Mesenchymal stem cell (in vitro differentiated cells and primary cell): Measurements from ENCODE around the gene ARHGAP15.
"Not testable (repeated sequence)": the region's sequence is repeated elsewhere in the genome, so short reads cannot be mapped to it uniquely, and the experiment has no call there.

Source experiments
- DNase-seq: peaks from one replicate; pipeline ENCODE4 v3.0.0-alpha.2; 2013
- H2AFZ ChIP-seq: one replicate; pipeline ENCODE4 v1.6.1; 2013; ENCODE audit warnings: low read depth, mild to moderate bottlenecking, control low read depth, inconsistent platforms, low read length, moderate library complexity
- H2AK5ac ChIP-seq: 2 replicates; pipeline ENCODE4 v1.6.1; 2013; ENCODE audit warnings: low read length, moderate library complexity, mild to moderate bottlenecking, inconsistent platforms; ENCODE audit not compliant: severe bottlenecking
- H2BK120ac ChIP-seq: one replicate; pipeline ENCODE4 v1.6.1; 2013; ENCODE audit warnings: low read depth, mild to moderate bottlenecking, inconsistent platforms, low read length, moderate library complexity
- H2BK12ac ChIP-seq, 2 experiments: one replicate each; pipeline ENCODE4 v1.6.1; 2013; ENCODE audit warnings: inconsistent platforms in 2 of 2, low read length in 2 of 2, mild to moderate bottlenecking in 2 of 2, moderate library complexity in 2 of 2, control low read depth in 1 of 2
- H2BK15ac ChIP-seq: one replicate; pipeline ENCODE4 v1.6.1; 2013; ENCODE audit warnings: mild to moderate bottlenecking, low read depth, inconsistent platforms; ENCODE audit not compliant: poor library complexity, severe bottlenecking
- H2BK5ac ChIP-seq: 2 replicates; pipeline ENCODE4 v1.6.1; 2013; ENCODE audit warnings: low read depth, mild to moderate bottlenecking, low read length, control low read depth, inconsistent platforms; ENCODE audit not compliant: poor library complexity, severe bottlenecking
- H3K14ac ChIP-seq, 2 experiments: one replicate each; pipeline ENCODE4 v1.6.1; 2013; ENCODE audit warnings: inconsistent platforms in 2 of 2, low read length in 2 of 2, control low read depth in 1 of 2, mild to moderate bottlenecking in 1 of 2, moderate library complexity in 1 of 2
- H3K18ac ChIP-seq, 2 experiments: one replicate each; pipeline ENCODE4 v1.6.1; 2013; ENCODE audit warnings: inconsistent platforms in 2 of 2, low read length in 2 of 2, control low read depth in 1 of 2, low read depth in 1 of 2, mild to moderate bottlenecking in 1 of 2
- H3K23ac ChIP-seq, 2 experiments: one replicate each; pipeline ENCODE4 v1.6.1; 2013; ENCODE audit warnings: inconsistent platforms in 2 of 2, low read length in 2 of 2, mild to moderate bottlenecking in 2 of 2, moderate library complexity in 2 of 2, control low read depth in 1 of 2
- H3K27ac ChIP-seq: 2 replicates; pipeline ENCODE4 v1.5.1; 2013; ENCODE audit warnings: mild to moderate bottlenecking, moderate library complexity, low read length, control low read depth, inconsistent platforms; ENCODE audit not compliant: poor library complexity, severe bottlenecking
- H3K27me3 ChIP-seq, 2 experiments: 2 replicates each; pipeline versions ENCODE4 v1.6.1 to v1.7.0; 2013; ENCODE audit warnings: low read length in 2 of 2, mild to moderate bottlenecking in 2 of 2, moderate library complexity in 2 of 2, control low read depth in 1 of 2, inconsistent platforms in 1 of 2; ENCODE audit not compliant: control insufficient read depth in 1 of 2, insufficient read depth in 1 of 2
- H3K36me3 ChIP-seq, 2 experiments: 2 replicates each; pipeline versions ENCODE4 v1.6.1 to v1.7.0; 2013; ENCODE audit warnings: low read length in 2 of 2, control low read depth in 1 of 2, inconsistent platforms in 1 of 2, low read depth in 1 of 2, mild to moderate bottlenecking in 1 of 2; ENCODE audit not compliant: insufficient read depth in 2 of 2, control insufficient read depth in 1 of 2
- H3K4ac ChIP-seq, 2 experiments: one replicate each; pipeline ENCODE4 v1.6.1; 2013; ENCODE audit warnings: inconsistent platforms in 2 of 2, low read length in 2 of 2, mild to moderate bottlenecking in 2 of 2, moderate library complexity in 2 of 2, control low read depth in 1 of 2, low read depth in 1 of 2
- H3K4me1 ChIP-seq: 2 replicates; pipeline ENCODE4 v1.6.1; 2013; ENCODE audit warnings: low read depth, low read length, control low read depth; ENCODE audit not compliant: control insufficient read depth, insufficient read depth
- H3K4me2 ChIP-seq: 2 replicates; pipeline ENCODE4 v1.6.1; 2013; ENCODE audit warnings: low read length, mild to moderate bottlenecking, inconsistent platforms; ENCODE audit not compliant: poor library complexity, severe bottlenecking
- H3K4me3 ChIP-seq, 2 experiments: 2 replicates each; pipeline versions ENCODE4 v1.5.1 to v1.7.0; 2013; ENCODE audit warnings: low read length in 2 of 2, mild to moderate bottlenecking in 2 of 2, control low read depth in 1 of 2, low read depth in 1 of 2; ENCODE audit not compliant: insufficient read depth in 1 of 2
- H3K79me1 ChIP-seq: replicated peaks from 2 replicates; pipeline ENCODE4 v1.6.1; 2013; ENCODE audit warnings: mild to moderate bottlenecking, control low read depth, low read length, inconsistent platforms; ENCODE audit not compliant: poor library complexity, severe bottlenecking
- H3K9ac ChIP-seq: 2 replicates; pipeline ENCODE4 v1.7.0; 2013; ENCODE audit warnings: mild to moderate bottlenecking, low read length, moderate library complexity
- H3K9me3 ChIP-seq: 2 replicates; pipeline ENCODE4 v1.7.0; 2013; ENCODE audit warnings: mild to moderate bottlenecking, low read length; ENCODE audit not compliant: control insufficient read depth
- H4K8ac ChIP-seq: one replicate; pipeline ENCODE4 v1.6.1; 2013; ENCODE audit warnings: inconsistent platforms, mild to moderate bottlenecking, low read length, moderate library complexity
- H4K91ac ChIP-seq: one replicate; pipeline ENCODE4 v1.6.1; 2013; ENCODE audit warnings: mild to moderate bottlenecking, low read length, inconsistent platforms
- WGBS: methylation state at CpG from one replicate; pipeline ENCODE4 v1.1.7; 2013; ENCODE audit warnings: mixed read lengths; 5-methylcytosine and 5-hydroxymethylcytosine counted together

The ARHGAP15 gene

GRCh38 chr2:143533846-143534245, 404.6 kb downstream of the ARHGAP15 start:
- no peak overlapping the region for H3K9ac ChIP-seq
- WGBS: 85% methylated on average over 4 of the region's 4 CpGs

GRCh38 chr2:143535802-143536201, 406.6 kb downstream of the ARHGAP15 start:
- 97% methylated on average over 1 of the region's 2 CpGs for WGBS
- Histone ChIP-seq H4K8ac (no peak overlapping the region), H2BK15ac (no peak overlapping the region), H3K4me2 (no peak overlapping the region), H3K18ac (no peak overlapping the region), H2BK12ac (no peak overlapping the region), H3K4me3 (no peak overlapping the region), H3K4me1 (no peaks in the 10 kb centered on the region), H3K36me3 (no peaks in the 10 kb centered on the region), H2BK120ac (no peak overlapping the region), H3K4ac (no peak overlapping the region), H3K27ac (no peak overlapping the region), H2AFZ (no peak overlapping the region), H3K14ac (no peak overlapping the region), H3K79me1 (no peaks in the 10 kb centered on the region), H3K9me3 (no peaks in the 10 kb centered on the region), H3K9ac (no peak overlapping the region), H4K91ac (no peak overlapping the region), H3K27me3 (no peaks in the 10 kb centered on the region), H2BK5ac (no peak overlapping the region), H3K23ac (no peak overlapping the region), H2AK5ac (no peak overlapping the region)
- DNase-seq: no peak

More at GRCh38 chr2:143533846-143534245, 404.6 kb downstream of the ARHGAP15 start:
- Histone ChIP-seq H3K36me3 (no peaks in the 10 kb centered on the region), H3K18ac (no peak overlapping the region), H4K8ac (no peak overlapping the region), H2BK5ac (no peak overlapping the region), H3K9me3 (no peaks in the 10 kb centered on the region), H3K14ac (no peak overlapping the region), H2AK5ac (no peak overlapping the region), H3K27ac (no peak overlapping the region), H3K79me1 (no peaks in the 10 kb centered on the region), H3K23ac (no peak overlapping the region), H4K91ac (no peak overlapping the region), H3K4me3 (no peak overlapping the region), H2BK120ac (no peak overlapping the region), H2BK12ac (no peak overlapping the region), H3K4ac (no peak overlapping the region), H2AFZ (no peak overlapping the region), H3K4me1 (no peaks in the 10 kb centered on the region), H3K27me3 (no peaks in the 10 kb centered on the region), H3K4me2 (no peak overlapping the region), H2BK15ac (no peak overlapping the region)
- DNase-seq: no peak

DNA sequence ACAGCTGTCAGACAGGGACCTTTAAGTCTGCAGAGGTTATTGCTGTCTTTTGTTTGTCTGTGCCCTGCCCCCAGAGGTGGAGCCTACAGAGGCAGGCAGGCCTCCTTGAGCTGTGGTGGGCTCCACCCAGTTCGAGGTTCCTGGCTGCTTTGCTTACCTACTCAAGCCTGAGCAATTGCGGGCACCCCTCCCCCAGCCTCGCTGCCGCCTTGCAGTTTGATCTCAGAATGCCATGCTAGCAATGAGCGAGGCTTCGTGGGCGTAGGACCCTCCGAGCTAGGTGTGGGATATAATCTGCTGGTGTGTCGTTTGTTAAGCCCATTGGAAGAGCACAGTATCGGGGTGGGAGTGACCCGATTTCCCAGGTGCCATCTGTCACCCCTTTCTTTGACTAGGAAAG, 412.7 kb downstream of the ARHGAP15 start:
- not testable (repeated sequence) for H3K27ac ChIP-seq, H3K36me3 ChIP-seq, H3K9me3 ChIP-seq, H3K18ac ChIP-seq, H2BK12ac ChIP-seq, H3K4me3 ChIP-seq, H2BK120ac ChIP-seq, H2AFZ ChIP-seq, H4K8ac ChIP-seq, H3K27me3 ChIP-seq, H3K4me2 ChIP-seq, H4K91ac ChIP-seq, H3K23ac ChIP-seq, H3K79me1 ChIP-seq, H2BK15ac ChIP-seq, H3K9ac ChIP-seq, H2BK5ac ChIP-seq, H3K14ac ChIP-seq, H3K4ac ChIP-seq, DNase-seq, H2AK5ac ChIP-seq, H3K4me1 ChIP-seq
- 97% methylated on average over 11 of the region's 11 CpGs for WGBS

DNA sequence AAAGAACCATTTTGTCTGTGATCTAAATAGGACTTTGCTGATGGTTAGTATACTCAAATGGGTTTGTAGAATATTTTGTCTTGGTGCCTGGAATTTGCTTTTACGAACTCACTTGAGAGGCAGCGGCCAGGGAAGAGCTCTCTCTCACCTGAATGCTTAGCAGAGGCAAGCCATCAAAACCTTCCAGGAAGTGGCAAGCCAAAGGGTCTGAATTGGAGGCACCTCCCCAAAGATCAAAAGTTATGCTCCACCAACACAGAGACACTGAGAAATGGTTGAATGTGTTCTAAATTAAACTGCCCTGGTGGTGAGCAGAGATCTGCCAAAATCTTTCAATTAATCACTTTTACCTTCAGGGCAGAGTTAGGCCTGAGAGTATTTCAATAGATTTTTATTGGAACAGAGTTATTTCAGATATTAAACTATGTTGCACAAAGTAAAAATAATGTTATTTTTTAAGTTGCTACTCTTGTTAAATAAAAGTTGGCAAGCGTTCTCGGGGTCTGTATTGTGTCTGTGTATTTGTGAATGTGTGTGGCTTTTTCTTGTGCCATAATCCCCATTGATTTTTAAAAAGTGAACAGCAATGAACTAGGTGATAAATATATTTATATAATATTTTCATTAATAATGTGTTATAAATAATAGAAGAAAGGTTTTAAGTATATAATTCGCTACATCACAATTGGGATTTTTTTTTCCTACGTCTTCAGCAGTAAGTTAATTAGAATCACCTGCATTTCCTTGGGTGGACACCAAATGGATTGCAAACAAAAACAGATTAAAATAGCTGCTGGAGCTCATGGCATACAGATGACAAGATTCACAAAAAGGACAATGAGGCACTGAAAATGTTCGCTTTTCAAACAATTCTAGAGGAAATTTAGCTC, 416.1 kb downstream of the ARHGAP15 start:
- Histone ChIP-seq H4K8ac (no peak overlapping the region), H3K36me3 (no peaks in the 10 kb centered on the region), H3K4ac (no peak overlapping the region), H2AFZ (no peak overlapping the region), H2BK12ac (no peak overlapping the region), H4K91ac (peak overlapping the region; percentile 28), H3K4me2 (no peak overlapping the region), H3K4me3 (no peak overlapping the region), H3K27ac (no peak overlapping the region), H3K9me3 (no peaks in the 10 kb centered on the region), H2BK15ac (no peak overlapping the region), H3K9ac (peak overlapping the region; percentile 75), H3K79me1 (no peaks in the 10 kb centered on the region), H3K14ac (no peak overlapping the region), H2BK120ac (no peak overlapping the region), H3K27me3 (no peaks in the 10 kb centered on the region), H3K18ac (no peak overlapping the region), H3K4me1 (no peaks in the 10 kb centered on the region), H2AK5ac (no peak overlapping the region), H3K23ac (no peak overlapping the region), H2BK5ac (no peak overlapping the region)
- WGBS: 85% methylated on average over 3 of the region's 7 CpGs
- no peak for DNase-seq
